Measurements from ENCODE around the gene TNPO1. TPM values are rescaled to one million over a fixed set of nuclear protein-coding genes. Genes with fewer than 3 reads are reported as not detected.

The TNPO1 gene
- total RNA-seq, 1 experiment from 2014 or later, result 201 TPM

DNA sequence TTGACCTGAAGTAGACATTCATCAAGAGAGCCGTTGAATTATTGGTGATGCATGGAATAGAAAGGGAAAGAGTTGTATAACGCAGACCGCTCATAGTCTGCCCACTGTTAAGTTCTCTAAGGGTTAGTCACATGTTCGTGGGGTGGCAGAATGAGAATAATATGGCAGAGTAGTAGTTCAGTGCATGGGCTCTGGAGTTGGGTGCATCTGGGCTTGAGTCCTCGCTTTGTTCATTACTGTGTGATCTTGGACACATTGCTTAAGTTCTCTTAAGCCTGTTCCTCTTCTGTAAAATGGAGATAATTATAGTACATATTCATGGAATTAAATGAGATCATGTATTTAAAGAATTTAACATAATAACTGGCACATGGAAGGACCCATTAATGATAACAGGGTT lies 23.6 kb downstream of the TNPO1 start:
- H3K27me3 ChIP-seq (replicated peaks; ENCODE audit: insufficient read depth, low read depth, low read length, poor library complexity), result no peaks in the 10 kb centered on the region
- CTCF ChIA-PET, result no interaction called here
- no peaks in the 10 kb centered on the region for H3K9me3 ChIP-seq (ENCODE audit: low read depth, low read length, poor library complexity, severe bottlenecking)
- BruUV-seq (replicated peaks), result no TSS peak
- H3K27ac ChIP-seq (ENCODE audit: low read depth, low read length, poor library complexity, severe bottlenecking), result no peak overlapping the region
- no peak overlapping the region for H3K4me3 ChIP-seq (ENCODE audit: low read depth, low read length, poor library complexity, severe bottlenecking)
- no peak for TF ChIP-seq EZH2 (IDR thresholded peaks at IDR 0.05; ENCODE audit: borderline replicate concordance, low read depth, low read length, poor library complexity, severe bottlenecking)
- no peak for TF ChIP-seq CTCF (conservative IDR thresholded peaks at IDR 0.05; ENCODE audit: low read depth, low read length)
- no peaks in the 10 kb centered on the region for H3K36me3 ChIP-seq (ENCODE audit: insufficient read depth, low read length, poor library complexity, severe bottlenecking)
- POLR2A ChIA-PET (ENCODE audit: low non-redundant PET), result no interaction called here
- intact Hi-C loops (cut with micrococcal nuclease; ENCODE audit: unreplicated experiment), result loop anchor here (5.0 kb wide), 1 partner anchor 223 kb away; no protein-coding TSS in a partner anchor
- H3K4me1 ChIP-seq (ENCODE audit: insufficient read depth, low read length, poor library complexity, severe bottlenecking), result peaks cover 40% of the 10 kb centered on the region
- DNase-seq (ENCODE audit: low spot score), result no peak

GRCh38 chr5:72841756-72842535 lies 25.5 kb downstream of the TNPO1 start:
- BruUV-seq (replicated peaks), result no TSS peak
- no peak overlapping the region for H3K27ac ChIP-seq (ENCODE audit: low read depth, low read length, poor library complexity, severe bottlenecking)
- TF ChIP-seq EZH2 (IDR thresholded peaks at IDR 0.05; ENCODE audit: borderline replicate concordance, low read depth, low read length, poor library complexity, severe bottlenecking), result no peak
- no peak for TF ChIP-seq CTCF (conservative IDR thresholded peaks at IDR 0.05; ENCODE audit: low read depth, low read length)
- intact Hi-C loops (cut with micrococcal nuclease; ENCODE audit: unreplicated experiment), result loop anchor here (5.0 kb wide), 1 partner anchor 225 kb away; no protein-coding TSS in a partner anchor
- H3K4me1 ChIP-seq (ENCODE audit: insufficient read depth, low read length, poor library complexity, severe bottlenecking), result peaks cover 32% of the 10 kb centered on the region
- no peak for DNase-seq (ENCODE audit: low spot score)
- H3K27me3 ChIP-seq (replicated peaks; ENCODE audit: insufficient read depth, low read depth, low read length, poor library complexity), result no peaks in the 10 kb centered on the region
- CTCF ChIA-PET, result no interaction called here
- POLR2A ChIA-PET (ENCODE audit: low non-redundant PET), result no interaction called here
- H3K4me3 ChIP-seq (ENCODE audit: low read depth, low read length, poor library complexity, severe bottlenecking), result no peak overlapping the region
- no peaks in the 10 kb centered on the region for H3K9me3 ChIP-seq (ENCODE audit: low read depth, low read length, poor library complexity, severe bottlenecking)
- H3K36me3 ChIP-seq (ENCODE audit: insufficient read depth, low read length, poor library complexity, severe bottlenecking), result no peaks in the 10 kb centered on the region

DNA sequence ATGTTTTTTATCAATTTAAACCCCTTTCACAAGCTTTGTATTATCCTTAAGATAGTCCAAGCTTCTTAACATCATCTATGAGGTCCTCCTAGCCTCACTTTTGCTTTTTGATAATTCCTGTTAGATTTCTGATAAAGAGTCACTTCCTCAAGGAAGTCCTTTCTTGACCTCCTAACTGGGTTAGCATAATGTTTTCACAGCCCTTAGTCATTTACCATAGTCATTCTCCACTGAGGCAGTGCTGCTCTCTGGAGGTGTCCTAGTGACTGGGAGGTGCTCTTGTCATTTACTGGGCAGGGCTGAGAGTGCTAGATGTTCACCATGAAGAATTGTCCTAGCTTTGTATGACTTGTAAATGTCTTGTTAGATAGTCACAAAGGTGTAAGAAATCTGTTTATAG lies 26.4 kb downstream of the TNPO1 start:
- TF ChIP-seq EZH2 (IDR thresholded peaks at IDR 0.05; ENCODE audit: borderline replicate concordance, low read depth, low read length, poor library complexity, severe bottlenecking) (no peak), CTCF (conservative IDR thresholded peaks at IDR 0.05; ENCODE audit: low read depth, low read length) (peak; percentile 18; the same call in 1 of the 2 replicates)
- peak; percentile 43 for DNase-seq (ENCODE audit: low spot score)
- POLR2A ChIA-PET (ENCODE audit: low non-redundant PET), result no interaction called here
- Histone ChIP-seq H3K4me1 (ENCODE audit: insufficient read depth, low read length, poor library complexity, severe bottlenecking) (peaks cover 36% of the 10 kb centered on the region), H3K9me3 (ENCODE audit: low read depth, low read length, poor library complexity, severe bottlenecking) (no peaks in the 10 kb centered on the region), H3K36me3 (ENCODE audit: insufficient read depth, low read length, poor library complexity, severe bottlenecking) (no peaks in the 10 kb centered on the region), H3K27ac (ENCODE audit: low read depth, low read length, poor library complexity, severe bottlenecking) (no peak overlapping the region), H3K27me3 (replicated peaks; ENCODE audit: insufficient read depth, low read depth, low read length, poor library complexity) (no peaks in the 10 kb centered on the region), H3K4me3 (ENCODE audit: low read depth, low read length, poor library complexity, severe bottlenecking) (no peak overlapping the region)
- CTCF ChIA-PET, result no interaction called here
- intact Hi-C loops (cut with micrococcal nuclease; ENCODE audit: unreplicated experiment), result loop anchor here (5.0 kb wide), 1 partner anchor 226 kb away; no protein-coding TSS in a partner anchor
- no TSS peak for BruUV-seq (replicated peaks)
